A673 (cell line): ENCODE data around the gene CASP9. TPM values are rescaled to one million over a fixed set of nuclear protein-coding genes. Genes with fewer than 3 reads are reported as not detected.

Experiments
- BruUV-seq: library from RNA; stranded (reverse); fragments of 400-500 nt; replicated peaks from 2 replicates; lab custom pipeline; 2021; lab: Mats Ljungman, UMichigan
- CTCF ChIA-PET: fragments of 300-600 bp; sonication (Branson Sonifier 250); formaldehyde crosslinking; loops from one replicate; lab custom pipeline; 2022; ENCODE audit warnings: antibody characterized with exemption; lab: Charles Lee
- POLR2A ChIA-PET: fragments of 300-600 bp; sonication (Branson Sonifier 250); formaldehyde crosslinking; loops from one replicate; lab custom pipeline; 2022; ENCODE audit warnings: antibody characterized with exemption; ENCODE audit not compliant: low non-redundant PET; lab: Charles Lee
- DNase-seq: peaks from one replicate; pipeline ENCODE4 v3.0.0-alpha.2; 2015; ENCODE audit warnings: low spot score
- H3K27ac ChIP-seq: fragments of 200-600 bp; sonication (generic); 2 replicates; pipeline ENCODE4 v1.5.1; 2016; ENCODE audit warnings: mixed run types, low read depth, mild to moderate bottlenecking, mixed read lengths, antibody characterized with exemption, low read length; ENCODE audit not compliant: poor library complexity, severe bottlenecking
- H3K27me3 ChIP-seq: fragments of 200-600 bp; sonication (generic); replicated peaks from 2 replicates; pipeline ENCODE4 v1.6.1; 2017; ENCODE audit warnings: mixed run types, low read depth, mild to moderate bottlenecking, mixed read lengths, antibody characterized with exemption, low read length; ENCODE audit not compliant: insufficient read depth, poor library complexity
- H3K36me3 ChIP-seq: fragments of 200-600 bp; sonication (generic); 2 replicates; pipeline ENCODE4 v1.6.1; 2016; ENCODE audit warnings: mixed run types, mild to moderate bottlenecking, mixed read lengths, antibody characterized with exemption, low read length; ENCODE audit not compliant: insufficient read depth, poor library complexity, severe bottlenecking
- H3K4me1 ChIP-seq: fragments of 200-600 bp; sonication (generic); 2 replicates; pipeline ENCODE4 v1.6.1; 2017; ENCODE audit warnings: mixed run types, mild to moderate bottlenecking, mixed read lengths, antibody characterized with exemption, low read length; ENCODE audit not compliant: insufficient read depth, poor library complexity, severe bottlenecking
- H3K4me3 ChIP-seq: fragments of 200-600 bp; sonication (generic); 2 replicates; pipeline ENCODE4 v1.5.1; 2016; ENCODE audit warnings: low read depth, mixed run types, mild to moderate bottlenecking, mixed read lengths, low read length; ENCODE audit not compliant: poor library complexity, severe bottlenecking
- H3K9me3 ChIP-seq: fragments of 200-600 bp; sonication (generic); 2 replicates; pipeline ENCODE4 v1.6.1; 2016; ENCODE audit warnings: mixed run types, low read depth, mild to moderate bottlenecking, mixed read lengths, antibody characterized with exemption, low read length; ENCODE audit not compliant: poor library complexity, severe bottlenecking
- CTCF ChIP-seq: fragments of 300-800, 200-600 bp; sonication (generic); conservative IDR thresholded peaks from 2 replicates; pipeline ENCODE4 v1.5.1; 2017; ENCODE audit warnings: low read depth, mild to moderate bottlenecking, antibody characterized with exemption, low read length, moderate library complexity, mixed read lengths
- EZH2 ChIP-seq: fragments of 200-600 bp; sonication (generic); IDR thresholded peaks from 2 replicates; pipeline ENCODE4 v1.6.1; 2017; ENCODE audit warnings: borderline replicate concordance, low read depth, mild to moderate bottlenecking, mixed read lengths, antibody characterized with exemption, low read length; ENCODE audit not compliant: poor library complexity, severe bottlenecking
- intact Hi-C: fragments of 100-400 bp; cut with micrococcal nuclease; formaldehyde crosslinking; loops from one replicate; pipeline ENCODE4 v1.10.0; 2022; ENCODE audit not compliant: unreplicated experiment
- total RNA-seq: library from RNA; stranded (reverse); gene quantifications from 2 replicates; pipeline ENCODE4 v1.2.3, GENCODE V29; 2021

Gene CASP9
- total RNA-seq, 1 experiment from 2014 or later: 7.0 TPM

GRCh38 chr1:15570861-15571260, 46.8 kb upstream of the CASP9 start:
- POLR2A ChIA-PET: interaction anchor here (0.6 kb wide), 1 partner anchor 25 kb away, joined by 4 read pairs; no protein-coding TSS in a partner anchor
- CTCF ChIA-PET: no interaction called here
- H3K4me1 ChIP-seq: no peaks in the 10 kb centered on the region
- peaks cover 24% of the 10 kb centered on the region for H3K36me3 ChIP-seq
- no peaks in the 10 kb centered on the region for H3K27me3 ChIP-seq
- H3K4me3 ChIP-seq: no peak overlapping the region
- no peak for TF ChIP-seq EZH2
- TF ChIP-seq CTCF: no peak
- H3K9me3 ChIP-seq: no peaks in the 10 kb centered on the region
- H3K27ac ChIP-seq: no peak overlapping the region
- no TSS peak for BruUV-seq
- no peak for DNase-seq
- intact Hi-C loops: no loop called here

- CTCF ChIA-PET: no interaction called here
- no TSS peak for BruUV-seq
- peaks cover 29% of the 10 kb centered on the region for H3K36me3 ChIP-seq
- intact Hi-C loops: no loop called here
- no peaks in the 10 kb centered on the region for H3K4me1 ChIP-seq
- no peak overlapping the region for H3K4me3 ChIP-seq
- no peaks in the 10 kb centered on the region for H3K9me3 ChIP-seq
- DNase-seq: no peak
- POLR2A ChIA-PET: no interaction called here
- no peaks in the 10 kb centered on the region for H3K27me3 ChIP-seq
- no peak overlapping the region for H3K27ac ChIP-seq
- TF ChIP-seq EZH2: no peak
- no peak for TF ChIP-seq CTCF
These were observed 44.5 kb upstream of the CASP9 start for GRCh38 chr1:15568387-15569073.

GRCh38 chr1:15559189-15559810, 35.3 kb upstream of the CASP9 start:
- CTCF ChIA-PET: no interaction called here
- POLR2A ChIA-PET: no interaction called here
- BruUV-seq: no TSS peak

More at GRCh38 chr1:15559189-15559810, 35.3 kb upstream of the CASP9 start:
- intact Hi-C loops: no loop called here
- no peaks in the 10 kb centered on the region for H3K4me1 ChIP-seq
- H3K27ac ChIP-seq: no peak overlapping the region
- no peaks in the 10 kb centered on the region for H3K27me3 ChIP-seq
- no peaks in the 10 kb centered on the region for H3K9me3 ChIP-seq
- peaks cover 21% of the 10 kb centered on the region for H3K36me3 ChIP-seq
- no peak for DNase-seq
- no peak for TF ChIP-seq CTCF
- TF ChIP-seq EZH2: no peak
- H3K4me3 ChIP-seq: no peak overlapping the region
